GM19455 (cell line): ENCODE measurements around the gene PANK2.
"Not testable (repeated sequence)": the region's sequence is repeated elsewhere in the genome, so short reads cannot be mapped to it uniquely, and the experiment has no call there.

Experiments used
- ATAC-seq: cut with Tn5 transposase; IDR thresholded peaks from one replicate; pipeline ENCODE4 v1.9.1; 2021; ENCODE audit not compliant: unreplicated experiment

Gene PANK2

GRCh38 chr20:3869839-3870634 is 19.1 kb upstream of the PANK2 start:
- ATAC-seq, result no peak

- ATAC-seq, result no peak
These were observed 17.5 kb upstream of the PANK2 start for GRCh38 chr20:3871550-3872265.

- no peak for ATAC-seq
These were observed 15.7 kb upstream of the PANK2 start for GRCh38 chr20:3873507-3873906.

GRCh38 chr20:3874194-3874844 is 14.9 kb upstream of the PANK2 start:
- no peak for ATAC-seq

- ATAC-seq, result no peak
These were observed 13.7 kb upstream of the PANK2 start for GRCh38 chr20:3875378-3875974.

- ATAC-seq, result no peak
These were observed 13.2 kb upstream of the PANK2 start for GRCh38 chr20:3876000-3876399.

- no peak for ATAC-seq
These were observed 12.5 kb upstream of the PANK2 start for GRCh38 chr20:3876676-3877075.

GRCh38 chr20:3878921-3879274 is 10.3 kb upstream of the PANK2 start:
- ATAC-seq, result not testable (repeated sequence)

GRCh38 chr20:3885715-3886114 is 3.5 kb upstream of the PANK2 start:
- ATAC-seq, result no peak

GRCh38 chr20:3887876-3888620 is 1.1 kb upstream of the PANK2 start:
- ATAC-seq, result no peak

- ATAC-seq, result peak; percentile 33
These were observed 556 bp downstream of the PANK2 start for GRCh38 chr20:3889489-3890397.

GRCh38 chr20:3890398-3890751 is 1.2 kb downstream of the PANK2 start:
- no peak for ATAC-seq

- no peak for ATAC-seq
These were observed 2.1 kb downstream of the PANK2 start for GRCh38 chr20:3890999-3891929.

GRCh38 chr20:3894796-3895195 is 5.6 kb downstream of the PANK2 start:
- no peak for ATAC-seq

GRCh38 chr20:3896302-3896701 is 7.1 kb downstream of the PANK2 start:
- ATAC-seq, result no peak

GRCh38 chr20:3896853-3897583 is 7.8 kb downstream of the PANK2 start:
- no peak for ATAC-seq

- not testable (repeated sequence) for ATAC-seq
These were observed 9.0 kb downstream of the PANK2 start for GRCh38 chr20:3898181-3898580.

GRCh38 chr20:3898639-3899038 is 9.5 kb downstream of the PANK2 start:
- ATAC-seq, result no peak
